ENCODE results near the gene CCM2.

DNA sequence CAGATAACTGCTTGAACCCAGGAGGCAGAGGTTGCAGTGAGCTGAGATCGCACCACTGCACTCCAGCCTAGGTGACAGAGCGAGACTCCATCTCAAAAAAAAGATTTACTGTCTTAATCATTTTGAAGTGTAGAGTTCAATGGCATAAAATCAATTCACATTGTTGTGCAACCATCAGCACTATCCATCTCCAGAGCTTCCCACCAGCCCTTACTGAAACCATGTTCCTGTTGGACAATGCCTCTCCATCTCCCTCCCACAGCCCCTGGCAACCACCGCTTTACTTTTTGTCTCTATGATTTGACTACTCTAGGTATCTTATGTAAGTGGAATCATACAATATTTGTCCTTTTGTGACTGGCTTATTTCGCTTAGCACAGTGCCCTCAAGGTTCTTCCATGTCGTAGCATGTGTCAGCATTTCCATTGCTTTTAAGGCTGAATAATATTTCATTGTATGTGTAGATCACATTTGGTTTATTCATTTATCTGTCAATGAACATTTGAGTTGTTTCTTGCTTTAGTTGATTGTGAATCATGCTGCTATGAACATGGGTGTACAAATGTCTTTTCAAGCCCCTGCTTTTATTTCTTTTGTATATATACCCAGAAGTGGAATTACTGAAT lies 55.7 kb downstream of the CCM2 start:
- TF ChIP-seq CTCF (IDR thresholded peaks at IDR 0.05; ENCODE audit: poor library complexity, severe bottlenecking) (no peak), EZH2 (IDR thresholded peaks at IDR 0.05; ENCODE audit: borderline replicate concordance, insufficient read depth, low read length, poor library complexity, severe bottlenecking) (no peak), POLR2AphosphoS5 (IDR thresholded peaks at IDR 0.05) (no peak), MXI1 (conservative IDR thresholded peaks at IDR 0.05; ENCODE audit: poor library complexity, severe bottlenecking) (no peak), TAF1 (IDR thresholded peaks at IDR 0.05; ENCODE audit: low read depth) (no peak), EP300 (conservative IDR thresholded peaks at IDR 0.05; ENCODE audit: poor library complexity, severe bottlenecking) (no peak)
- TF ChIP-seq, protein P1, sequence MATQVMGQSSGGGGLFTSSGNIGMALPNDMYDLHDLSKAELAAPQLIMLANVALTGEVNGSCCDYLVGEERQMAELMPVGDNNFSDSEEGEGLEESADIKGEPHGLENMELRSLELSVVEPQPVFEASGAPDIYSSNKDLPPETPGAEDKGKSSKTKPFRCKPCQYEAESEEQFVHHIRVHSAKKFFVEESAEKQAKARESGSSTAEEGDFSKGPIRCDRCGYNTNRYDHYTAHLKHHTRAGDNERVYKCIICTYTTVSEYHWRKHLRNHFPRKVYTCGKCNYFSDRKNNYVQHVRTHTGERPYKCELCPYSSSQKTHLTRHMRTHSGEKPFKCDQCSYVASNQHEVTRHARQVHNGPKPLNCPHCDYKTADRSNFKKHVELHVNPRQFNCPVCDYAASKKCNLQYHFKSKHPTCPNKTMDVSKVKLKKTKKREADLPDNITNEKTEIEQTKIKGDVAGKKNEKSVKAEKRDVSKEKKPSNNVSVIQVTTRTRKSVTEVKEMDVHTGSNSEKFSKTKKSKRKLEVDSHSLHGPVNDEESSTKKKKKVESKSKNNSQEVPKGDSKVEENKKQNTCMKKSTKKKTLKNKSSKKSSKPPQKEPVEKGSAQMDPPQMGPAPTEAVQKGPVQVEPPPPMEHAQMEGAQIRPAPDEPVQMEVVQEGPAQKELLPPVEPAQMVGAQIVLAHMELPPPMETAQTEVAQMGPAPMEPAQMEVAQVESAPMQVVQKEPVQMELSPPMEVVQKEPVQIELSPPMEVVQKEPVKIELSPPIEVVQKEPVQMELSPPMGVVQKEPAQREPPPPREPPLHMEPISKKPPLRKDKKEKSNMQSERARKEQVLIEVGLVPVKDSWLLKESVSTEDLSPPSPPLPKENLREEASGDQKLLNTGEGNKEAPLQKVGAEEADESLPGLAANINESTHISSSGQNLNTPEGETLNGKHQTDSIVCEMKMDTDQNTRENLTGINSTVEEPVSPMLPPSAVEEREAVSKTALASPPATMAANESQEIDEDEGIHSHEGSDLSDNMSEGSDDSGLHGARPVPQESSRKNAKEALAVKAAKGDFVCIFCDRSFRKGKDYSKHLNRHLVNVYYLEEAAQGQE (IDR thresholded peaks at IDR 0.05; ENCODE audit: borderline replicate concordance) = no peak
